Right lung (tissue), 5 donors: ENCODE measurements around the gene PTPRN2. TPM values are rescaled to one million over a fixed set of nuclear protein-coding genes. Genes with fewer than 3 reads are reported as not detected.
A peak's percentile ranks its signal among the peaks of the same experiment; 100 is the strongest.
"Not testable (repeated sequence)": the region's sequence is repeated elsewhere in the genome, so short reads cannot be mapped to it uniquely, and the experiment has no call there.

Source experiments
- DNase-seq, 2 donors: peaks; one replicate each; pipeline ENCODE4 v3.0.0-alpha.2; 2013
- polyA plus RNA-seq, 5 donors: library from polyadenylated mRNA; unstranded; fragments of 120-200 nt; gene quantifications; one replicate each; pipeline versions ENCODE4 v1.2.1 to v1.2.3, GENCODE V29; 2013; ENCODE audit warnings: inconsistent platforms in 1 of 5, low replicate concordance in 1 of 5; ENCODE audit not compliant: insufficient read length in 5 of 5, insufficient read depth in 1 of 5

The PTPRN2 gene
- polyA plus RNA-seq, 5 donors: 6.2 to 8.1 (median 7.0) TPM

GRCh38 chr7:158445421-158446175, 142.0 kb downstream of the PTPRN2 start:
- DNase-seq: no peak

DNA sequence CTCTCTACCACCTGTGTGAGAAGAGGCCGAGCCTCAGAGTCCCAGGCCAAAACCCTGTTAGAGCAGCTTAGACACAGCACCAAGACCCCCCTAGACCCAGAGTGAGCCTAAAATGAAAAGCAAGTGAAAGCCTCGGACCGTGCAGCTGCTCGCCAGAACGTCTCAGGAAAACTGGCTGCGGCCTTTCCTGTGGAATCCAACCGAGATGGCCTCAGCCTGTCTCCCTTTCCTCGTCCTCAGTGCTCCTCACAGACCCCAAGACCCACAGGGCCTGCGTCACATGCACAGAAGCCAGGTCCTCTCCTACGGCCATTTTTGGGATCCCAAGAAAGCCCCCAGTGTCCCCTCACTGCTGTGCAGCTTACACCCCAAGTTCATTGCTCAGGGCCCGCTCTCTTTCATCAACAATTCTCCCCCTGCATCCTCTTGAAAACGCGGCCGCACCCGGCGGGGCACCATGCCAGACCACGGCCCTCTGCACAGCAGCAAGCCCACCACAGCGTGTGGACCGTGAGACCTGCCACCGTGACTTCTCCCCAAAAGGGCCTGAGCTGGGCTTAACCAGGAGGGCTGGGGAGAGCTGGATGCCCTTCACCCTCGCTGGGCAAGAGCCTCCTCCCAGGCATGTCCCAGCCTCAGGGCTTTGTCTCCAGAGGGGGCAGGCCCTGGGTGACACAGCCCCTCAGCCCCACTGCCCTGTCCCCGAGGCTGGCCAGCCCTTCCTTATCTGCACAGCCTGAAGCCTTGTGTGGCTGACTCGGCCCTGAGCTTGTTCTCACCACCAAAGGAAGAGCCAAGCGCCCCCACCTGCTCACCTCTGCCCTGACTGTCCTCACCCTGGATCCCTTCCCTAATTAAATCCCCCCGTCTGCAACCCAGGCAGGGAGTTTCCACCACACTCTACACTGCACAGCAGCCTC, 142.9 kb downstream of the PTPRN2 start:
- no peak for DNase-seq

DNA sequence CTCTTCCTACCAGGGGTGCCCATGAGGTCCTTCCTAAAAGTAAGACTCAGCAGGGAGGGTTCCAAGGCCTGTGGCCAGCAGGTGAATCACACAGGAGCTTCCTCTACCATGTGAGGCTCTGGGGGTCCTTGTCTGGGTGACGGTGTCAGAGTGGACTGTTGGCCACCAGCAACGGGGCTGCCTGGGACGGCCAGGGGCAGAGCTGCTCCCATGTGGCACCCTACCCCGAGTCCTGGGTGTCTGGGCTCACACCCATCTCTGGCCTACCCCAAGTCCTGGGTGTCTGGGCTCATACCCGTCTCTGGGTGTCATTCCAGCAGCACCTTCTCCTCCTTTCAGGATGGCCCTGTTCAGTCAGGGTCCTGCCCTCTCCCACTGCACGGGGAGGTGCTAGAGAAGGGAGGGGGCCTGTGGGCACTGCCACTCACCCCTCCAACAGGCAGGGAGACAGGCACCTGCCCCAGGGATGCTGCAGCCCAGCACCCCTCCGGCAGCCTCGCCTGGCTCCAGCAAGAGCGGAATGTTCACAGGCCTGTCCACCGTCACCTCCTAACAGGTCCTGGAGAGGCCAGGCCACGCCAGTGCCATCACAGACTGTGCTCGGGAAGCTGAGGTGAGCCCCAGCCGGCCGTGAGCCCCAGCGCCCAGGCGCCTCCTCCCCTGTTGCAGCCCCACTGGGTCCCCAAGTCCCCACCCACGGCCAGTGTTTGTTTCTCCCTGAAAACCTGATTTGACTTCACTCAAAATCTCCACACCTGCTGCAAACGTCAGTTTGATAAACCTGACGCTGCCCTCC, 143.7 kb downstream of the PTPRN2 start:
- no peak for DNase-seq

DNA sequence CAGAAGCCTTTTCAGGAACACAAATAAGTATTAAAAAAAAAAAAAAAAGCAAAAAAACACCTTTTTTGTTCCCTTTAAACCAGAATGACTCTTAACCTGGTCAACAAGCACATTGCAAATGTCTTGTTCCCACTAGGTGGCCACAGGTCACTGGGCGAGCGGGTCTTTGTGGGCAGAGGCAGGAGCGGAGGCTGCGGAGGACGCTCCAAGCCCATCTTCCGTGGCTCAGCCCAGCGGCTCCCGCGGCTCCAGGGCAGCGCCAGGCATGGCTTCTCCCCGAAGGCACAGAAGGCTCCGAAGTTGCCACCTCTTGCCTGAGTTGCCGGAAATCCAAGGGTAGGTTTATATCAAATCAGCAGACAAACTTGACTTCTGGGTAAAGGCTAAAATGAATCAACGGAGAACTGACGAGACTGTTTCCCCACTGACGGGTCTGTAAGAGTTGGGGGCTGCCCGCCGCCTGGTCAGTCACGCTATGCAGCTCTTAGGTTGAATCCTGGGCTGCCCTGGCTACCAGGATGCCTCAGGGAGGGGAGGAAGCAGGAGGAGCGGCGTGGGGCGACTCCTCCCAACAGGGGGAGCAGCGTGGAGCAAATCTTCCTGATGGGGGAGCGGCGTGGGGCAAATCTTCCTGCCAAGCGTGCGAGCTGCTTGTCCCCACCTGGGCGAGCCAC, 144.5 kb downstream of the PTPRN2 start:
- no peak for DNase-seq

DNA sequence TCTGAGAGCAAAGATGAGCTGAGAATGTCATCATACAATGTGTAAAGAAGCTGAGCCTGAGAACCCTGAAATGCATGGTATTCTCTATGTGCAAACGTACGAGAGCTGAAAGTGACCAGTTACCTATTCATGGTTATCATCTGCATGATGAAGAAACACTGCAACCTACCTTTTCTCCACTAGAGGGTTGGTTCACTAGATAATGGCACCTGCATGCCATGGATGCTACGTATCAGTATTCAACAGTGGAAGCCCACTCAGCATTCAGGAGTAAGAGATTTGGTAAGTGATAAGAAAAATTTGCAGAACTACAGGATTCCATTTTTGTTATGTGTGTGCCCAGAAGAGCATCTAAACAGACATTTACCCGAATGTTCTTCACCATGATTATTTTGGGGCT, 145.4 kb downstream of the PTPRN2 start:
- no peak for DNase-seq

DNA sequence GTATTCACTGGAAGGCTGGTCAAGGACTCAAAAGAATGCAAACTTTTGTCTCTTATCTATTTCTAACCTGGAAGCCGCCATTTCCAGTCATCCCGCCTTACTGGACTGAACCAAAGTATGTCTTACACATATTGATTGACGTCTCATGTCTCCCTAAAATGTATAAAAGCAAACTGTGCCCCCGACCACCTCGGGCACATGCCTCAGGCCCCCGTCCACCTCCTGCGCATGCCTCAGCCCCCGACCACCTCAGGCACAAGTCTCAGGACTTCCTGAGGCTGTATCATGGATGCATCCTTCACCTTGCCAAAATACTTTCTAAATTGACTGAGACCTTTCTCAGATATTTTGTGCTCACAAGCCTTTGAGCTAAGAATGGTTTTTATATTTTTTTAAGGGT, 148.6 kb downstream of the PTPRN2 start:
- DNase-seq: no peak

GRCh38 chr7:158432369-158433341, 155.0 kb downstream of the PTPRN2 start:
- peak in 1 of 2 donors; percentile 38 for DNase-seq

GRCh38 chr7:158431941-158432347, 155.7 kb downstream of the PTPRN2 start:
- DNase-seq: peak in 1 of 2 donors; percentile 35

DNA sequence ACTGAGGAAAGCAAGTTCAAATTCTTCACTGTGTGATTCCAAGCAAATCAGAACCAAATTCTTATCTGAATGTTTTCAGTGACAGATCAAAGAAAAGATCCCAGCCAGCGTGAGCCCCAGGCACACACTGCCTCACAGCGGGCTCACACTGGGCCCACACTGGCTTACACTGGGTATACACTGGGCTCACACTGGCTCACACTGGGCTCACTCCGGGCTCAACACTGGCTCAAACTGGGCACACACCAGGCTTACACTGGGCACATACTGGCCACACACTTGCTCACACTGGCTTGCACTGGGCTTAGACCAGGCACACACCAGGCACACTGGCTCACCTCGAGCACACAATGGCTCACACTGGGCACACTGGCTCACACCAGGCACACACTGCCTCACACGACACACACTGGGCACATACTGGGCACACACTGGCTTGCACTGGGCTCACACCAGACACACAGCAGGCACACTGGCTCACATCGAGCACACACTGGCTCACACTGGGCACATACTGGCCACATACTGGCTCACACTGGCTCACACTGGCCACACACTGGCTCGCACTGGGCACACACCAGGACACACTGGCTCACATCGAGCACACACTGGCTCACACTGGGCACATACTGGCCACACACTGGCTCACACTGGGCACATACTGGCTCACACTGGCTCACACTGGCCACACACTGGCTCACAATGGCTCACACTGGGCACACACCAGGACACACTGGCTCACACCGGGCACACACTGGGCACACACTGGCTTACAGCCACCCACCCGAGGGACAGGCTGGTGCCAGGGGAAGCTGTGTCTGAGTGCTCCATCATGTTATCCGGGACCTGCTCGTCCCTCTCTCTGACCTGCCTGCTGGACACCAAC, 156.3 kb downstream of the PTPRN2 start:
- DNase-seq: no peak

- no peak for DNase-seq
Measured at GRCh38 chr7:158430308-158431034, 157.2 kb downstream of the PTPRN2 start.

GRCh38 chr7:158428837-158429753, 158.5 kb downstream of the PTPRN2 start:
- DNase-seq: no peak

DNA sequence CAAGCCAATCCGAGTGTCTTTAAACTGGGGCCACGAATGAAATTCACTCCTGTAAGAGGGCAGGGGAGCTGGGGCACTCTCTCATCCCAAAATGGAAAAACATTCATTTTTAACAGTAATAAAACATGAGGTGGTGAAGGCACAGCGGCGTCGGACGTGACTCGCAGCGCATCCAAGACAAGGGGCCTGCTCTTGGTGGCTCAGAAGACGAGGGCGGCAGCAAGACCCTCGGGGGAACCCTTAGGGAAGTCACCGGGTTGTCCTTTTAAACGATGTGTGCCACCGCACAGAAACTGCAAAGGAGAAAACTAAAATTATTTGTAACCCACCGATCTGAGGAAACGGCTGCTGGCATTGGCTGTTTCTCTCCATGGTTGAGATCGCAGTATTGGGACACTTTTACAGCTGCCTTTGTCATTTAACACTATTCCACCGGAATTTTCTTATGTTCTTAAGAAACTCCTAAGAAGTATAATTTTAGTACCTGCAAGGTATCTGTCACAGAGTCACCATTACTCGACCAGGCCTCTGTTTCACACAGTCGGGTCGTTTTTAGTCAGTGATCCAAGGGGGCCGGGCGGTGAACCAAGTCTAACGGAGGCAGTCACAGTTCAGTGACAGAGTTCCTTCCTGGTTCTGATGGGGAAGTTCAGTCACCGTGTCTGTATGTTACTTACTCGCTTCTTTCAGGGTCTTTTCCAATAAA, 159.3 kb downstream of the PTPRN2 start:
- DNase-seq: no peak

- not testable (repeated sequence) for DNase-seq
Measured at GRCh38 chr7:158425676-158426075, 161.9 kb downstream of the PTPRN2 start.

DNA sequence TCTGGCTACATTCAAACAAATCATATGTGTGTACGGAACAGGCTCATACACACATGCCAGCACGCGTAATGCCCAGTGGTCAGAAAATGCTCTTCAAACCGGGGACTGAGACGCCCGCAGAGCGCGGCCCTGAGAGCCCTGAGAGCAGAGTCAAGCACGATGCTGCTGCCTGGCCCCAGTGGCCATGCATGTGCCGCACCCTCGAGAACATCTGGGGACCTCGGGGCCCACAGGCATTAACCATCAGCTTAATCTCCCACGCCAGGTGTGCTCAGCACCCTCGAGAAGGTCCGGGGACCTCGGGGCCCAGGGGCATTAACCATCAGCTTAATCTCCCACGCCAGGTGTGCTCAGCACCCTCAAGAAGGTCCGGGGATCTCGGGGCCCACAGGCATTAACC, 163.1 kb downstream of the PTPRN2 start:
- no peak for DNase-seq

GRCh38 chr7:158424011-158424410, 163.6 kb downstream of the PTPRN2 start:
- no peak for DNase-seq

DNA sequence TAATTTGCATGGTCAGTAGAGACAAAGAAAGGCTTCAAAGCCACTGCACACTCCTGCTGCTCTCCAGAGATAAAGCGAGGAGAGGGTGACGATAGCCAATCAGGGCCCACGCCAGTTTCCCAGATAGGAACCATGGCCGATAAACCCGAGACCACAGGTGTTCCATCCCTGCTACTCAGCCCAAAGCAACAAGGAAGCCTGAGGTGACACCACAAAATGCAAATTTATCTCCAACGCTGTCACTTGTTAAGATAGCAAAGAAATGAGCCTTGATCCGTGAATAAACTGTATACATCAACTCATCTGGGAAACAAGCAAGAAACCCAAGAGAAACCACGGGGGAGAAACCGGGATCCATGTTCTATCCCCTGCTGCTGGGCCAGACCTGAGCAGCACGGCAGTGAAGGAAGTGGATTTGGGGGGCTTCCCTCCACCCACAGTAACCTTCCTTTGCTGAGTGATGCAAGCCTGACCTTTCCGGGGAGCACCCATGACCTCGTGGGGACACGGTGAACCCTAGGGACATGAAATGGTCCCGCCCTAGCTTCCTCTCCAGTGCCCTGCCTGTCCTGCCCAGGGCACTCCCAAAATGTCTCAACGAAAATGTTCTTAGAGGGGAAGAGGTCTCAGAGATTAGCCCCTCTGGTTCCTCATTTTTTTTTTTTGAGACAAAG, 164.6 kb downstream of the PTPRN2 start:
- DNase-seq: no peak
